Left lung (tissue), 10 donors: ENCODE data around the gene CXCL10. TPM values are rescaled to one million over a fixed set of nuclear protein-coding genes. Genes with fewer than 3 reads are reported as not detected.

ENCODE experiments used
- ATAC-seq: fragments of 200-7000 bp; cut with Tn5 transposase; one replicate; pipeline ENCODE4 v1.9.1; 2020; ENCODE audit warnings: moderate library complexity
- DNase-seq, 4 donors: peaks; one replicate each; pipeline ENCODE4 v3.0.0-alpha.2; 2013 to 2020
- H3K27ac ChIP-seq, 2 donors: fragments of 200-600 bp; sonication (generic) in 1 of 2; one replicate each; pipeline versions ENCODE4 v1.5.0 to v1.8.0; 2020 to 2021
- H3K27me3 ChIP-seq, 2 donors: fragments of 200-600 bp; sonication (generic) in 1 of 2; one replicate each; pipeline versions ENCODE4 v1.5.0 to v1.8.0; 2020 to 2021
- H3K36me3 ChIP-seq, 2 donors: fragments of 200-600 bp; sonication (generic) in 1 of 2; one replicate each; pipeline versions ENCODE4 v1.5.0 to v1.8.0; 2020 to 2021
- H3K4me1 ChIP-seq, 2 donors: fragments of 200-600 bp; one replicate each; pipeline ENCODE4 v1.8.0; 2021
- H3K4me3 ChIP-seq, 2 donors: fragments of 200-600 bp; sonication (generic) in 1 of 2; one replicate each; pipeline versions ENCODE4 v1.5.0 to v1.8.0; 2020 to 2021; ENCODE audit warnings: mild to moderate bottlenecking in 1 of 2
- H3K9me3 ChIP-seq, 2 donors: fragments of 200-600 bp; sonication (generic) in 1 of 2; one replicate each; pipeline versions ENCODE4 v1.5.0 to v1.8.0; 2020 to 2021
- CTCF ChIP-seq, 2 donors: fragments of 200-600 bp; sonication (generic) in 1 of 2; IDR thresholded peaks; one replicate each; pipeline versions ENCODE4 v1.5.0 to v1.8.0; 2021; ENCODE audit warnings: antibody characterized with exemption in 2 of 2
- intact Hi-C, 2 donors: fragments of 100-400 bp; cut with DNase I; formaldehyde crosslinking; loops; one replicate each; pipeline versions ENCODE4 v1.11.2 to v1.14.2; 2022
- polyA plus RNA-seq, 6 donors: library from polyadenylated mRNA; unstranded; fragments of 120-200 nt; gene quantifications; one replicate each; pipeline ENCODE4 v1.2.1, GENCODE V29; 2013; ENCODE audit not compliant: insufficient read length in 6 of 6
- total RNA-seq, 2 donors: library from RNA; stranded (reverse); fragmentation: NEBNext Ultra II Directional; extraction: Animal tissue kit (Norgen Biotek cat#: 25700); gene quantifications; one replicate each; pipeline ENCODE4 v1.2.1, GENCODE V29; 2021
- donor health status: DM: no; HTN: yes; CAD: no.
- donor health status: DM: no; HTN: no; CAD: no.

CXCL10 gene
- total and polyA plus RNA-seq, 8 donors: 0.94 to 31.6 (median 2.1) TPM

- DNase-seq (no peak), ATAC-seq (no peak)
- TF ChIP-seq CTCF (IDR thresholded peaks at IDR 0.05): no peak
- Histone ChIP-seq H3K4me3 (no peak overlapping the region), H3K27me3 (peaks cover 0 to 4% of the 10 kb centered on the region in 2 donors), H3K4me1 (peaks cover 0 to 7% of the 10 kb centered on the region in 2 donors), H3K27ac (no peak overlapping the region), H3K9me3 (no peaks in the 10 kb centered on the region), H3K36me3 (no peaks in the 10 kb centered on the region)
- intact Hi-C loops: no loop called here
Observed at GRCh38 chr4:76061982-76062381, 38.7 kb upstream of the CXCL10 start.

- peaks cover 0 to 4% of the 10 kb centered on the region in 2 donors for H3K27me3 ChIP-seq
- no peaks in the 10 kb centered on the region for H3K36me3 ChIP-seq
- H3K9me3 ChIP-seq: no peaks in the 10 kb centered on the region
- peaks cover 0 to 7% of the 10 kb centered on the region in 2 donors for H3K4me1 ChIP-seq
- no peak overlapping the region for H3K4me3 ChIP-seq
- H3K27ac ChIP-seq: no peak overlapping the region
- intact Hi-C loops: no loop called here
- TF ChIP-seq CTCF (IDR thresholded peaks at IDR 0.05): no peak
- DNase-seq (no peak), ATAC-seq (no peak)
Observed at GRCh38 chr4:76061421-76061820, 38.1 kb upstream of the CXCL10 start.

- intact Hi-C loops: no loop called here
- TF ChIP-seq CTCF (IDR thresholded peaks at IDR 0.05): no peak
- H3K27me3 ChIP-seq: peaks cover 4 to 6% of the 10 kb centered on the region in 2 donors
- ATAC-seq (no peak), DNase-seq (no peak)
- H3K4me3 ChIP-seq: no peak overlapping the region
- H3K4me1 ChIP-seq: peaks cover 0 to 7% of the 10 kb centered on the region in 2 donors
- H3K9me3 ChIP-seq: no peaks in the 10 kb centered on the region
- no peak overlapping the region for H3K27ac ChIP-seq
- H3K36me3 ChIP-seq: no peaks in the 10 kb centered on the region
Observed at GRCh38 chr4:76060506-76060905, 37.2 kb upstream of the CXCL10 start.

GRCh38 chr4:76059750-76060149 is 36.5 kb upstream of the CXCL10 start:
- ATAC-seq (peak; percentile 31), DNase-seq (no peak)
- intact Hi-C loops: no loop called here
- Histone ChIP-seq H3K4me1 (peaks cover 0 to 7% of the 10 kb centered on the region in 2 donors), H3K9me3 (no peaks in the 10 kb centered on the region), H3K4me3 (no peak overlapping the region), H3K27ac (no peak overlapping the region), H3K36me3 (no peaks in the 10 kb centered on the region), H3K27me3 (peaks cover 4 to 6% of the 10 kb centered on the region in 2 donors)
- TF ChIP-seq CTCF (IDR thresholded peaks at IDR 0.05): no peak

GRCh38 chr4:76058888-76059426 is 35.7 kb upstream of the CXCL10 start:
- no peak overlapping the region for H3K4me3 ChIP-seq
- no peak for TF ChIP-seq CTCF (IDR thresholded peaks at IDR 0.05)
- no peak for ATAC-seq
- peaks cover 0 to 7% of the 10 kb centered on the region in 2 donors for H3K4me1 ChIP-seq
- no peak overlapping the region for H3K27ac ChIP-seq
- H3K9me3 ChIP-seq: no peaks in the 10 kb centered on the region
- intact Hi-C loops: no loop called here
- DNase-seq: no peak
- peaks cover 4 to 6% of the 10 kb centered on the region in 2 donors for H3K27me3 ChIP-seq
- H3K36me3 ChIP-seq: no peaks in the 10 kb centered on the region
